MV-4-11 (cell line): ENCODE measurements around the gene ACTN4.

Experiments
- DNase-seq: peaks from one replicate; lab custom pipeline; 2025; lab: John Stamatoyannopoulos, UW

ACTN4 gene

GRCh38 chr19:38709671-38710415, 62.4 kb downstream of the ACTN4 start:
- DNase-seq: no peak

- no peak for DNase-seq
Observed at GRCh38 chr19:38710416-38710702, 62.9 kb downstream of the ACTN4 start.

GRCh38 chr19:38710928-38711725, 63.7 kb downstream of the ACTN4 start:
- no peak for DNase-seq

GRCh38 chr19:38711726-38712153, 64.3 kb downstream of the ACTN4 start:
- no peak for DNase-seq

DNA sequence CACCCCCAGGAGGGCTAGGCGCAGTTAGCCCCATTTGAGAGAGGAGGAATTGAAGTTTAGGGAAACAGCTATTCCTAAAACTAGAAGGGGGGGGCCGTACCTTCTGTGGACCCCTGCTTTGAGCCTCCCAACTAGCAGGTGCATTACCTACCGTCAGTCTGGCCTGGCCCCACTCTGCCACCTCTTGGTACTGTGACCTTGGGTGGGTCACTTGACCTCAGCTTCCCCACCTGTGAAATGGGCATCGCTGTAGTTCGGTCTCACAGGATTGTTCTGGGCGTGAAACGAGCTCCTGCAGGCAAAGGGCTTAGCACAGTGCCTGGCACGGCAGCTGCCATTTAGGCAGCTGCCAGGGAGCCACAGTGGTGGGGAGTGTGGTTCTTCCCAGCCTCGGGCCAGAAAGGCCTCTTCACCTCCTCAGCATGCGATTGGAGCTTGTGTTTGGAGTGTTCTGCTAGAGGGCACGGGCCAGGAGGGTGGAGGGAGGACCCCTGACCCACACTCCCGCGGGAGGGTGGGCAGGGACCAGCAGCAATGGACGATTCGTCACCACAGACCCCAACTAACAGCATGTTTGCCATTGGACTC, 64.8 kb downstream of the ACTN4 start:
- DNase-seq: no peak

- no peak for DNase-seq
Observed at GRCh38 chr19:38713227-38713649, 65.8 kb downstream of the ACTN4 start.

- DNase-seq: no peak
Observed at GRCh38 chr19:38713865-38714264, 66.4 kb downstream of the ACTN4 start.

DNA sequence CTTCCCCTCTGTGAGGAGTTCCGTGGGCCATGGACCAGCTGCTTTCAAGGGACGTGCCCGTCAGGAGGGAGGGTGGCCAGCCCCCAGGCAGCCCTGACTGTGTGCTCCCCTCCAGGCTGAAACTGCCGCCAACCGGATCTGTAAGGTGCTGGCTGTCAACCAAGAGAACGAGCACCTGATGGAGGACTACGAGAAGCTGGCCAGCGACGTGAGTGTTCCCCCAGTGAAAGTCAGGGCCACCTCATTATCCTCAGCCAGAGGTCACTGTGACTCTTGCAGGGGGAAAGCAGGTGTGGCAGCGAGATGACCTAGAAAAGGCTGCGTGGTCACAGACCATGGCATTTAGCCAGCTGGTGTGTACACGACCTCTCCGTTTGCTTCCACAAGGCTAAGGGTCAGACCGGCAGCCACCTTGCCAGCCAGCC, 66.9 kb downstream of the ACTN4 start:
- no peak for DNase-seq

- DNase-seq: no peak
Observed at GRCh38 chr19:38715555-38715954, 68.1 kb downstream of the ACTN4 start.

GRCh38 chr19:38717051-38717450, 69.6 kb downstream of the ACTN4 start:
- DNase-seq: no peak

DNA sequence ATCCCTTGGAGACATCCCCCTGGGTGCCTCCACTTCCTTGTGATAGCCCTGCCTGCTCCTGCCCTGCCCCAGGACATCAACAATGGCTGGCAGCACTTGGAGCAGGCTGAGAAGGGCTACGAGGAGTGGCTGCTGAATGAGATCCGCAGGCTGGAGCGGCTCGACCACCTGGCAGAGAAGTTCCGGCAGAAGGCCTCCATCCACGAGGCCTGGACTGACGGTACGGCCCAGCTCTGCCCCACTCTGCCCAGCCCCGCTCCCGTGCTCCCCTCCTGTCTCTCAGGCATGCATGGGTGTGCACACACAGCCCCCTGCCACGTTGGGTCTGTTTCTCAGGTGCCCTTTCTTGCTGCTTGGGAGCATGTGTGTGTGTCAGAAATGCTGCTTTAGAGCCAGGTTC, 70.4 kb downstream of the ACTN4 start:
- DNase-seq: no peak

GRCh38 chr19:38718747-38719543, 71.5 kb downstream of the ACTN4 start:
- DNase-seq: no peak

- no peak for DNase-seq
Observed at GRCh38 chr19:38719761-38720558, 72.5 kb downstream of the ACTN4 start.

DNA sequence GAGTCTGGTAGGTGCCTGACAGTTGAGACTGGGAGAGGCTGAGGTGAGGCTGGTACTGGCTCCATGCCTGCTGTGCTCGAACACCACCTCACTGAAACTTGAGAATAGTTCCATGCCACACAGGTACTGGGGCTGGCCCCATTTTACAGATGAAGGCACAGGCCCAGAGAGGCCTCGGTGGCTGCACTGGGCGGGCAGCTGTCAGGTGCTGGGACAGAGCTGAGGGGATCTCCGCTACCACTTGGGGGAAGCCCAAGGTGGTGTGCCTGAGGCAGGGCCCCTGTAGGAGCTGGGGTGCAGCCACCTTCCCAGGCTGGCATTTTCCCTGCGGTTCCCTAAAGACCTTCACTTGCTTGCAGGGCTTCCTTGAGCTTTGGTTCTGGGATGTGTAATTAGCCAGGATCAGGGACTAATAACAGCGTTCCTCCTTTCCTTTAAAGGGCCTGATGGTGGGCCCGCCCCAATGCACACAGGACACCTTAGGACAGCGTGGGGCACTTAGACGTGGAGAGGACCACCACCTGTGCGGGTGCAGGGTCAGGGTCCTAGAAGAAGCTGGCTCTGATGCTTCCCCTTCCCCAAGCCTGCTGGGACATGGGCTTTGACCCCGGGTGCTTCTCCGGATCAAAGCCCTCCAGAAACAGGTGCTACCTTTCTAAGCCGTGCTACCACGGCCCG, 73.2 kb downstream of the ACTN4 start:
- no peak for DNase-seq

- DNase-seq: no peak
Observed at GRCh38 chr19:38721496-38721895, 74.0 kb downstream of the ACTN4 start.

DNA sequence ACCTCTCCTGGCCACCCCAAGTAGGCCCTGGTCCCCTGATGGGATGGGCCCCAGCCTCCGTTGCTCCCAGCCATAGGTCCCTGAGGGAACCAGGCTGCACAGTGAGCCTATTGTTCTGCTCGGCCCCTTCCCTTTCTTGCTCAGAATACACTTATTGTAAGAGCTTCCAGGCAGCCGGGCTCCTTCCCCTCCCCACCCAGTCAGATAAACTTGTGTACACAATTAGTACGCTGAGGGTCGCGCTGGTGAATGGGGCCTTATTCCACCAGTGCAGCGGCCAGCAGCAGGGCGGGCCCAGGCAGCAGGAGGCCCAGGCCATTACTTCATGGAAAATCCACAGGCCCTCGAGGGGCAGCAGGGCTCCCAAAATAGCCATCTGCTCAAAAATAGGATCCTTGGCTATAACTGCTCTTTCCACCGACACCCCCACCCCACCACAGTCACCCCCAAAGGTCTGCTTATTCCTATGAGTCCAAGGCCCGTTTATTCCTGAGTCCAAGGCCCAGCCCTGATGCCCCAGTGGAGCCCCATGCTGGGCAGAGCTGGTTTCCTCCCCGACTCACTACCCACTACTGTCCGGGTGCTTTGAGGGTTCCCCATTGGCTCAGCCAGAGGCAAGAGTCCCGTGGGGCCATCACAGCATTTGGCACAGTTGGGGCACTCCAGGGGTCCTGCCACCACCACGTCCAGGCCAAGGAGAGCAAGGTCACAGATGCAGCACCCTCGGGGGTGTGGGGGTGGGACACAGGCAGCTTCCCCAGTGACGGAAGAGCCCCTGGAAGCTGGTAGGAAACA, 74.7 kb downstream of the ACTN4 start:
- no peak for DNase-seq

- no peak for DNase-seq
Observed at GRCh38 chr19:38722947-38723605, 75.6 kb downstream of the ACTN4 start.

DNA sequence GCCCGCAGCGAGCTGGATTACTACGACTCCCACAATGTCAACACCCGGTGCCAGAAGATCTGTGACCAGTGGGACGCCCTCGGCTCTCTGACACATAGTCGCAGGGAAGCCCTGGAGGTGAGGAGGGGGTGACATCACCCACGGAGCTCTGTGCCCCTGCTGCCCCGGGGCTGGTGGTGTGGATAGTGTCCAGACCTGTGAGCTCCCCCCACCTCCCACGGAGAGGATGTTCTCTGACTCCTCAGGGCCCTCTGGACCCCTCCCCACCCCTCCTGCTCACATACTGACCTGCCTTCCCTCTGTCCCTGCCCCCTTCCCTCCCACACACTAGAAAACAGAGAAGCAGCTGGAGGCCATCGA, 76.1 kb downstream of the ACTN4 start:
- DNase-seq: no peak

DNA sequence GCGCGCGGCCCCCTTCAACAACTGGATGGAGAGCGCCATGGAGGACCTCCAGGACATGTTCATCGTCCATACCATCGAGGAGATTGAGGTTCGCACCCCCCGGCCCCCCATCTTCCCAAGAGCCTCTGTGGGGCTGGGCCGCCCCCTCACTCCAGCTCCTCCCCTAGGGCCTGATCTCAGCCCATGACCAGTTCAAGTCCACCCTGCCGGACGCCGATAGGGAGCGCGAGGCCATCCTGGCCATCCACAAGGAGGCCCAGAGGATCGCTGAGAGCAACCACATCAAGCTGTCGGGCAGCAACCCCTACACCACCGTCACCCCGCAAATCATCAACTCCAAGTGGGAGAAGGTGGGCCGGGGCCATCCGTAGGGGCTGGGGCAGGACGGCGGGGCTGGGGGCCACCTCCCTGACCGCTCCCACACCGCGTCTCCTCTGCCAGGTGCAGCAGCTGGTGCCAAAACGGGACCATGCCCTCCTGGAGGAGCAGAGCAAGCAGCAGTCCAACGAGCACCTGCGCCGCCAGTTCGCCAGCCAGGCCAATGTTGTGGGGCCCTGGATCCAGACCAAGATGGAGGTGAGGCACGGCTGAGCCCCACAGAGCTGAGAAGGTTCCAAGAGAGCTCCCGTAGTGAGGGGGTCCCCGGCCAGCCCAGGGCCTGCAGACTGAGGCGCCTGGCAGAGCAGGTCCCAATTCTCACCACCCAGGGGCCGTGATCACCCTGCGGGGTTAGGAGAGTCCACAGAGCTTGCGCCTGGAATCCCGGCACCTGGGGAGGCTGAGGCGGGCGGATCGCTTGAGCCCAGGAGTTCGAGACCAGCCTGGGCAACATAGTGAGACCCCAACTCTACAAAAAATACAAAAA, 76.8 kb downstream of the ACTN4 start:
- DNase-seq: no peak
